ENCODE results near the gene TKFC.

Gene TKFC

DNA sequence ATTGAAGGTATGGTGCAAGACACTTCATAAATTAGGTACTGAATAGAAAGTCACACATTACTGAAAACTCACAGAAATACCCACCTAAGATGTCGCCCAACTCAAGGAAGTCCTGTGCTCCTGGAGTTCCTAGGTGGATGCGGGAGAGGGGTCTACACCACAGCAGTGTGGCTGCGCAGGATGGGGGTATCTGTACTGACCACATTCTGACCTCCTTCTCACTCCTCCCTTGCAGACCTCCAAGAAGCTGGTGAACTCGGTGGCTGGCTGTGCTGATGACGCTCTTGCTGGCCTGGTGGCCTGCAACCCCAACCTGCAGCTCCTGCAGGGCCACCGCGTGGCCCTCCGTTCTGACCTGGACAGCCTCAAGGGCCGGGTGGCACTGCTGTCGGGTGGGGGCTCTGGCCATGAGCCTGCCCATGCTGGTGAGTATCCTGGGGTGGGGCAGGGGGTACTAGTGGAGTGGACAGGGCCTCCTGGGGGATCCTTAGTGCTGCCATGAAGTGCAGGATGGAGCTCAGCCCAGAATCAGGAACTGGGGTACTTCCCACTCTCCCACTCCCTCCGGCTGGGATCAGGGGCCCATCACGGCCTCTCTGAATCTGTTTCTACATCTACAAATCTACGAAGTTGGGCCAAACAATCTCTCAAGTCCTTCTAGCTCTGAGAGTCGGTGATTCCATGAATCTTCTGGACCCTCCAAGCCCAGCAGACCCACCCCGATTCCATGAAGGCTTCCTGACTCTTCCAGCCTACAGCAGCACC is 4.9 kb downstream of the TKFC start:
- Histone ChIP-seq H3K27me3 (ENCODE audit: control insufficient read depth, insufficient read depth, low read length) (no peaks in the 10 kb centered on the region), H3K4me1 (ENCODE audit: control insufficient read depth, insufficient read depth, low read length) (peaks cover 23% of the 10 kb centered on the region; the same call in 1 of the 2 replicates), H3K9ac (ENCODE audit: low read length) (no peak overlapping the region), H3K4me3 (ENCODE audit: low read depth, low read length) (no peak overlapping the region), H3K9me3 (ENCODE audit: control insufficient read depth, insufficient read depth, low read depth, low read length) (no peaks in the 10 kb centered on the region), H3K36me3 (ENCODE audit: control insufficient read depth, insufficient read depth, low read length) (peaks cover 27% of the 10 kb centered on the region), H3K27ac (ENCODE audit: low read depth, low read length) (no peak overlapping the region)

DNA sequence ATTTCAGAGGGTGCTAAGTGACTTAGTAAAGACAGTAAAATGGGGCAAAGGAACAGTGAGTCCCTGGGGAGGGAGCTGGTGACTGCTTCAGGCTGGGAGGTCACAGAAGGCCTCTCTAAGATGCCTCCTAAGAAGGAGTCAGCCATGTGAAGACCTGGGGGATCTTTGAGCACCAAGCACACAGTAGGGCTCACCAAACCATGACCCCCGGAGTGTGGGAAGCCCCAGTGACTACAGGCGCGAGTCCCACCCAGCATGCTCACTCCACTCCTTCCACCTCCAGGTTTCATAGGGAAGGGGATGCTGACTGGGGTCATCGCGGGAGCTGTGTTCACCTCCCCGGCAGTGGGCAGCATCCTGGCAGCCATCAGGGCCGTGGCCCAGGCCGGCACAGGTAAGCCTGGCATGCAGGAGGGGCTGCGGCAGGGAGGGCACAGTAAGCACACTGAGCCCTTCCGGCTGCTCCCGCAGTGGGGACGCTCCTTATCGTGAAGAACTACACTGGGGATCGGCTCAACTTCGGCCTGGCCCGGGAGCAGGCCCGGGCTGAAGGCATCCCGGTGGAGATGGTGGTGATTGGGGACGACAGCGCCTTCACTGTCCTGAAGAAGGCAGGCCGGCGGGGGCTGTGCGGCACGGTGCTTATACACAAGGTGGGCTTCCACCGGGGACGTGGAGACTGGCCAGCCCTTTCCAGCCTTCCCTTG is 5.9 kb downstream of the TKFC start:
- H3K36me3 ChIP-seq (ENCODE audit: control insufficient read depth, insufficient read depth, low read length): peaks cover 36% of the 10 kb centered on the region
- no peak overlapping the region for H3K4me3 ChIP-seq (ENCODE audit: low read depth, low read length)
- no peaks in the 10 kb centered on the region for H3K9me3 ChIP-seq (ENCODE audit: control insufficient read depth, insufficient read depth, low read depth, low read length)
- no peak overlapping the region for H3K9ac ChIP-seq (ENCODE audit: low read length)
- H3K27ac ChIP-seq (ENCODE audit: low read depth, low read length): no peak overlapping the region
- peaks cover 18% of the 10 kb centered on the region; the same call in 1 of the 2 replicates for H3K4me1 ChIP-seq (ENCODE audit: control insufficient read depth, insufficient read depth, low read length)
- no peaks in the 10 kb centered on the region for H3K27me3 ChIP-seq (ENCODE audit: control insufficient read depth, insufficient read depth, low read length)

DNA sequence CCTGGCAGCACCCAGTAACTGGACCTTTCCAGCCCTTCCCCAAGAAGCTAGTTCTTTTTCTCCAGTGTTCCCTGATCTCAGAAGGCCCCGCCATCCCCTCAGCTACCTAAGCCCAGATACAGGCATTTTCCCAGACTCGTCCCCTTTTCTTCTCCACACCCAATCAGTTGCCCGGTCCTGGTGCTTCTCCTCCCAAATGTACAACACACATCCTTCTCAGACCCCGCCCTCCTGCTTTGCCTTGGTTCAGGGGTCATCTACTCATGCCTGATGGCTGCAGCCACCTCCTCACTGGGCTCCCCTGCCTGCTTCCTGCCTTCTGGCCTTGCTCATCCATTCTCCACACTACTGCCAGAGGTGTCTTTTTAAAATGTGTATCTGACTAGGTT is 6.5 kb downstream of the TKFC start:
- Histone ChIP-seq H3K36me3 (ENCODE audit: control insufficient read depth, insufficient read depth, low read length) (peaks cover 40% of the 10 kb centered on the region), H3K9ac (ENCODE audit: low read length) (no peak overlapping the region), H3K4me1 (ENCODE audit: control insufficient read depth, insufficient read depth, low read length) (peaks cover 14% of the 10 kb centered on the region; the same call in 1 of the 2 replicates), H3K27ac (ENCODE audit: low read depth, low read length) (no peak overlapping the region), H3K4me3 (ENCODE audit: low read depth, low read length) (no peak overlapping the region), H3K27me3 (ENCODE audit: control insufficient read depth, insufficient read depth, low read length) (no peaks in the 10 kb centered on the region), H3K9me3 (ENCODE audit: control insufficient read depth, insufficient read depth, low read depth, low read length) (no peaks in the 10 kb centered on the region)

DNA sequence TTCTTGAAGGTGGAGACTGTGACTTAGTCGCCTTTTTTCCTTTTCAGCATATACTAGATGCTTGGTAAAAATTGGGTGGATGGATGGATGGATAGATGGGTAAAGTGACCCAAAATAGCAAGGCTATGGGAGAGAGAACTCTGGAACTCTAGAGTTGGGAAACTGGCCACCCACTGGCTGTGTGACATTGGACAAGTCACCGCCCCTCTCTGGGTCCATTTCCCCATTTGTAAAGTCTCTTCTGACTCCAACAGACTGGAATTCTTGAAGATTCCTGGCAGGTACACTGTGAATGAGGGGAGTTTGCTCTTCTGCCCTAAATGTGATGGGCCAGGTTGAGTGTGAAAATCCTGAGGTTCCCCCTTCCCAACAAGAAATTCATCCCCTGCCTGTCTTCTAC is 8.0 kb downstream of the TKFC start:
- H3K27me3 ChIP-seq (ENCODE audit: control insufficient read depth, insufficient read depth, low read length): no peaks in the 10 kb centered on the region
- no peak overlapping the region for H3K9ac ChIP-seq (ENCODE audit: low read length)
- H3K36me3 ChIP-seq (ENCODE audit: control insufficient read depth, insufficient read depth, low read length): peaks cover 52% of the 10 kb centered on the region
- peaks cover under 1% of the 10 kb centered on the region; the same call in 1 of the 2 replicates for H3K4me1 ChIP-seq (ENCODE audit: control insufficient read depth, insufficient read depth, low read length)
- no peak overlapping the region for H3K4me3 ChIP-seq (ENCODE audit: low read depth, low read length)
- no peaks in the 10 kb centered on the region for H3K9me3 ChIP-seq (ENCODE audit: control insufficient read depth, insufficient read depth, low read depth, low read length)
- no peak overlapping the region for H3K27ac ChIP-seq (ENCODE audit: low read depth, low read length)

- H3K9ac ChIP-seq (ENCODE audit: low read length): no peak overlapping the region
- no peaks in the 10 kb centered on the region for H3K9me3 ChIP-seq (ENCODE audit: control insufficient read depth, insufficient read depth, low read depth, low read length)
- H3K36me3 ChIP-seq (ENCODE audit: control insufficient read depth, insufficient read depth, low read length): peaks cover 56% of the 10 kb centered on the region
- H3K27me3 ChIP-seq (ENCODE audit: control insufficient read depth, insufficient read depth, low read length): no peaks in the 10 kb centered on the region
- H3K4me1 ChIP-seq (ENCODE audit: control insufficient read depth, insufficient read depth, low read length): no peaks in the 10 kb centered on the region
- H3K27ac ChIP-seq (ENCODE audit: low read depth, low read length): no peak overlapping the region
- no peak overlapping the region for H3K4me3 ChIP-seq (ENCODE audit: low read depth, low read length)
Measured at GRCh38 chr11:61341706-61342105, 8.7 kb downstream of the TKFC start.

DNA sequence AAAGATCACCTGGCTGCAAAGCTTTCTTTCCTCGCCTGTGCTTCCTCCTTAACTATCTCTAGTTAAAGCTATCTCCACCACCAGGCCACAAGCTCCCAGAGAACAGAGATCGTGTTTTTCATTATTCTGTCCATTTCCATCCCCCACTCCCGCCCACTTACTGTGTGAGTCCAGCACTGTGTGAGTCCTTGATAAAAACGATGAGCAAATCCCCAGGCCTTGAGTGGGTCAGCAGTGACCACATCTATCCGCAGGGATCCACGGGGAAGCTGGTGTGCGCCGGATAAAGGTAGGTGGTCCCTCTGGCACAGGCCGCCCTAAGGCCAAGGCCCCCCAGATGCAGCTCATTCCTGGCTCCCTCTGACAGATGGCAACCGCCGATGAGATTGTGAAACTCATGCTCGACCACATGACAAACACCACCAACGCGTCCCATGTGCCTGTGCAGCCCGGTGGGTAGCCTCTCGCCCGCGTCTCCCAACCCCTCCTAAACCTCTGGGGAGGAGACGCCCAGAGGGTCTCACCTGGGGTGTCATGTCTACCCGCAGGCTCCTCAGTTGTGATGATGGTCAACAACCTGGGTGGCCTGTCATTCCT is 9.3 kb downstream of the TKFC start:
- peaks cover 56% of the 10 kb centered on the region for H3K36me3 ChIP-seq (ENCODE audit: control insufficient read depth, insufficient read depth, low read length)
- no peak overlapping the region for H3K9ac ChIP-seq (ENCODE audit: low read length)
- H3K4me3 ChIP-seq (ENCODE audit: low read depth, low read length): no peak overlapping the region
- no peaks in the 10 kb centered on the region for H3K27me3 ChIP-seq (ENCODE audit: control insufficient read depth, insufficient read depth, low read length)
- H3K4me1 ChIP-seq (ENCODE audit: control insufficient read depth, insufficient read depth, low read length): no peaks in the 10 kb centered on the region
- H3K27ac ChIP-seq (ENCODE audit: low read depth, low read length): no peak overlapping the region
- no peaks in the 10 kb centered on the region for H3K9me3 ChIP-seq (ENCODE audit: control insufficient read depth, insufficient read depth, low read depth, low read length)

- Histone ChIP-seq H3K9ac (ENCODE audit: low read length) (no peak overlapping the region), H3K36me3 (ENCODE audit: control insufficient read depth, insufficient read depth, low read length) (peaks cover 50% of the 10 kb centered on the region), H3K27ac (ENCODE audit: low read depth, low read length) (no peak overlapping the region), H3K4me1 (ENCODE audit: control insufficient read depth, insufficient read depth, low read length) (no peaks in the 10 kb centered on the region), H3K9me3 (ENCODE audit: control insufficient read depth, insufficient read depth, low read depth, low read length) (no peaks in the 10 kb centered on the region), H3K27me3 (ENCODE audit: control insufficient read depth, insufficient read depth, low read length) (no peaks in the 10 kb centered on the region), H3K4me3 (ENCODE audit: low read depth, low read length) (no peak overlapping the region)
Measured at GRCh38 chr11:61343792-61344745, 11.0 kb downstream of the TKFC start.

- Histone ChIP-seq H3K36me3 (ENCODE audit: control insufficient read depth, insufficient read depth, low read length) (peaks cover 49% of the 10 kb centered on the region), H3K27ac (ENCODE audit: low read depth, low read length) (no peak overlapping the region), H3K9me3 (ENCODE audit: control insufficient read depth, insufficient read depth, low read depth, low read length) (no peaks in the 10 kb centered on the region), H3K4me3 (ENCODE audit: low read depth, low read length) (no peak overlapping the region), H3K4me1 (ENCODE audit: control insufficient read depth, insufficient read depth, low read length) (no peaks in the 10 kb centered on the region), H3K9ac (ENCODE audit: low read length) (no peak overlapping the region), H3K27me3 (ENCODE audit: control insufficient read depth, insufficient read depth, low read length) (no peaks in the 10 kb centered on the region)
Measured at GRCh38 chr11:61345170-61345610, 12.2 kb downstream of the TKFC start.

DNA sequence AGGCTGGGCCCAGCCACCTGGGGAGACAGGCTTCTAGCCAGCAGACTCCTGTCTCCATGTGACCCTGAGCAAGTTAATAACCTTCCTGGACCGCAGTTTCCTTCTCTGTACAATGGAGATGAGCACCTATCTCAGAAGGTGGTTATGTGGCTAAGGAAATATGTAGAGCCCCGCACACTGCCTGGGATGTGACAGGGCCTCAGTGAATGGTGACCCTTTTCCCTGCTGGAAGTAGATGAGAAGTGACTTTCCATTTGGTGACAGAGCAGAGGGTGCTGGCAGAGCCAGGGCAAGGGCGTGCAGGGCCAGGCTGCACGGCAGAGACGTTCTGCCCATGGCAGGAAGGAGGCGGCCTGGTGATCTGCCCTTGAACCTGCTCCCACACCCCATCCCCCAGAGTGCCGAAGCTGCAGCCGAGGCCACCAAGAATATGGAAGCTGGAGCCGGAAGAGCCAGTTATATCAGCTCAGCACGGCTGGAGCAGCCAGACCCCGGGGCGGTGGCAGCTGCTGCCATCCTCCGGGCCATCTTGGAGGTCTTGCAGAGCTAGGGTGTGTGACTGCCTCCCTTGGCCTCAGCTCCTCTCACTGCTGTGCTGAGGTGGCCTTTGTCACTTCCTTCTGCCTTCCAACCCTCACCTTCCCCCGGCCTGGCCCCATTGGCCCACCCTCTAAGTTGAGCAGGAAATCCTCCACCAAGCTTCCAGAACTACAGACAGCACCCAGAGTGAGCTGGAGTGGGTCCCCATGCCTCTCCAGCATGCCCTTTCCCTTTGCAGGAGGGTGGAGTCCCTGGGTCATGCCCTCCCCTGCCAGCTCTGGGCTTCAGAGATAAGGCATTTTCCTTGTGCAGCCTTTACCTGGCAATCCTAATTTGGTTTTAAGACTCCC is 13.2 kb downstream of the TKFC start:
- H3K9me3 ChIP-seq (ENCODE audit: control insufficient read depth, insufficient read depth, low read depth, low read length): no peaks in the 10 kb centered on the region
- H3K9ac ChIP-seq (ENCODE audit: low read length): no peak overlapping the region
- no peaks in the 10 kb centered on the region for H3K27me3 ChIP-seq (ENCODE audit: control insufficient read depth, insufficient read depth, low read length)
- H3K27ac ChIP-seq (ENCODE audit: low read depth, low read length): no peak overlapping the region
- H3K4me1 ChIP-seq (ENCODE audit: control insufficient read depth, insufficient read depth, low read length): no peaks in the 10 kb centered on the region
- no peak overlapping the region for H3K4me3 ChIP-seq (ENCODE audit: low read depth, low read length)
- H3K36me3 ChIP-seq (ENCODE audit: control insufficient read depth, insufficient read depth, low read length): peaks cover 57% of the 10 kb centered on the region

Data from HUES6 (cell line).